OCI-LY1 (cell line): Measurements from ENCODE around the gene LRRFIP1.
A peak's percentile ranks its signal among the peaks of the same experiment; 100 is the strongest.

ENCODE experiments used
- H2AFZ ChIP-seq: fragments of 200-600 bp; sonication (generic), shearing (Covaris generic); 2 replicates; pipeline ENCODE4 v1.6.0; 2014; ENCODE audit warnings: antibody characterized with exemption, mild to moderate bottlenecking, low read length
- H3F3A ChIP-seq: fragments of 200-600 bp; sonication (generic), shearing (Covaris generic); 2 replicates; pipeline ENCODE4 v1.6.0; 2014; ENCODE audit warnings: mild to moderate bottlenecking, antibody characterized with exemption, low read length, moderate library complexity; ENCODE audit not compliant: insufficient read depth
- H3K27ac ChIP-seq: fragments of 200-600 bp; sonication (generic); 2 replicates; pipeline ENCODE4 v1.5.1; 2014; ENCODE audit warnings: low read length, mixed run types, mild to moderate bottlenecking, low read depth; ENCODE audit not compliant: poor library complexity, severe bottlenecking
- H3K27me3 ChIP-seq: fragments of 200-600 bp; sonication (generic); 2 replicates; pipeline ENCODE4 v1.6.0; 2014; ENCODE audit warnings: antibody characterized with exemption, mild to moderate bottlenecking, low read length, moderate library complexity; ENCODE audit not compliant: insufficient read depth
- H3K36me3 ChIP-seq: fragments of 200-600 bp; sonication (generic); 2 replicates; pipeline ENCODE4 v1.6.1; 2014; ENCODE audit warnings: mild to moderate bottlenecking, antibody characterized with exemption, low read length, moderate library complexity, mixed read lengths; ENCODE audit not compliant: insufficient read depth
- H3K4me1 ChIP-seq: fragments of 200-600 bp; sonication (generic); 2 replicates; pipeline ENCODE4 v1.5.1; 2014; ENCODE audit warnings: mild to moderate bottlenecking, low read length, moderate library complexity; ENCODE audit not compliant: insufficient read depth, severe bottlenecking
- H3K4me2 ChIP-seq: fragments of 200-600 bp; sonication (generic), shearing (Covaris generic); 2 replicates; pipeline ENCODE4 v1.6.1; 2014; ENCODE audit warnings: low read length
- H3K4me3 ChIP-seq: fragments of 200-600 bp; sonication (generic); 2 replicates; pipeline ENCODE4 v1.5.1; 2014; ENCODE audit warnings: low read length, low read depth, mild to moderate bottlenecking, mixed read lengths; ENCODE audit not compliant: poor library complexity, severe bottlenecking
- H3K79me2 ChIP-seq: fragments of 200-600 bp; shearing (Covaris generic); 2 replicates; pipeline ENCODE4 v1.6.1; 2016; ENCODE audit warnings: mixed run types, low read length, mixed read lengths; ENCODE audit not compliant: insufficient read depth
- H3K9ac ChIP-seq: fragments of 200-600 bp; sonication (generic), shearing (Covaris generic); 2 replicates; pipeline ENCODE4 v1.6.1; 2014; ENCODE audit warnings: mild to moderate bottlenecking, low read length, mixed read lengths
- H3K9me2 ChIP-seq: fragments of 200-600 bp; sonication (generic), shearing (Covaris generic); 2 replicates; pipeline ENCODE4 v1.6.1; 2014; ENCODE audit warnings: low read depth, mild to moderate bottlenecking, low read length, mixed read lengths
- H3K9me3 ChIP-seq: fragments of 200-600 bp; shearing (Covaris generic); 2 replicates; pipeline ENCODE4 v1.6.1; 2014; ENCODE audit warnings: low read length, mixed read lengths
- H4K20me1 ChIP-seq: fragments of 200-600 bp; sonication (generic), shearing (Covaris generic); 2 replicates; pipeline ENCODE4 v1.6.0; 2016; ENCODE audit warnings: mild to moderate bottlenecking, low read length; ENCODE audit not compliant: insufficient read depth
- EZH2 ChIP-seq: fragments of 200-600 bp; sonication (generic), shearing (Covaris generic); IDR thresholded peaks from 2 replicates; pipeline ENCODE4 v1.8.0; 2017; ENCODE audit warnings: borderline replicate concordance, mixed run types, mild to moderate bottlenecking, antibody characterized with exemption, low read length, moderate library complexity, mixed read lengths
- TF ChIP-seq, protein P1 (sequence below): fragments of 200-600 bp; sonication (generic), shearing (Covaris generic); IDR thresholded peaks from 2 replicates; pipeline ENCODE4 v1.5.1; 2017; ENCODE audit warnings: mild to moderate bottlenecking, antibody characterized with exemption, low read length, moderate library complexity, mixed read lengths

The LRRFIP1 gene

DNA sequence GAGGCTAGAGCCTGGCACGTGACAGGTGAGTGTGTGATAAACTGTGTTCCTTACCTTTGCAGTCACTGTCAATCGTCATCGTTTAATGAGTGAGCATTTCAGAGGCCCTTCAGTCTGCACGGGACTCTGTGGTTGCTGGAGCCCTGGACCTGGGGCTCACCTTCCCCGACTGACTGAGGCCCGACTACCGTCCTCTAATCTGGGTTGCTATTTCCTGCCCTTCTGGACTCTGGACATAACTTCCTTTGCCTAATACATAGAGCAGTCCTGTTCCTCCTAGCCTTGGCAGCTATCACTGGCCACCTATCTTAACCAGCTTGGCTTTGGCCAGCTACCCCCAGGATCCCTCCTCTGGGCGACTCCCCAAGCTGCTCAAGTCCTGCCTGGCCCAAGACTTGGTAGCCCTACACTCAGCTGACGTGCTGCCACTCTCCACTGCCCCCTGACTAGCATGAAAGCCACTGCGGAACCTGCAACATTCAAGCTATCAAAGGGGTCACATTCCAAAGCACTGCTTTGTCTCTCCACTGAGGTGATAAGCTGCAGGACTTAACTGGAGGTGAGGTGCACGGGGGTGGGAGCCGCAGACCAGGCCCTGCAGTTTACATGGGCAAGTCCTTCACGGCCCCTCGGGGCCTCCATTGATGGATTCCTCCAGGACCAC lies 25.8 kb upstream of the LRRFIP1 start:
- no peak for TF ChIP-seq EZH2
- TF ChIP-seq, protein P1, sequence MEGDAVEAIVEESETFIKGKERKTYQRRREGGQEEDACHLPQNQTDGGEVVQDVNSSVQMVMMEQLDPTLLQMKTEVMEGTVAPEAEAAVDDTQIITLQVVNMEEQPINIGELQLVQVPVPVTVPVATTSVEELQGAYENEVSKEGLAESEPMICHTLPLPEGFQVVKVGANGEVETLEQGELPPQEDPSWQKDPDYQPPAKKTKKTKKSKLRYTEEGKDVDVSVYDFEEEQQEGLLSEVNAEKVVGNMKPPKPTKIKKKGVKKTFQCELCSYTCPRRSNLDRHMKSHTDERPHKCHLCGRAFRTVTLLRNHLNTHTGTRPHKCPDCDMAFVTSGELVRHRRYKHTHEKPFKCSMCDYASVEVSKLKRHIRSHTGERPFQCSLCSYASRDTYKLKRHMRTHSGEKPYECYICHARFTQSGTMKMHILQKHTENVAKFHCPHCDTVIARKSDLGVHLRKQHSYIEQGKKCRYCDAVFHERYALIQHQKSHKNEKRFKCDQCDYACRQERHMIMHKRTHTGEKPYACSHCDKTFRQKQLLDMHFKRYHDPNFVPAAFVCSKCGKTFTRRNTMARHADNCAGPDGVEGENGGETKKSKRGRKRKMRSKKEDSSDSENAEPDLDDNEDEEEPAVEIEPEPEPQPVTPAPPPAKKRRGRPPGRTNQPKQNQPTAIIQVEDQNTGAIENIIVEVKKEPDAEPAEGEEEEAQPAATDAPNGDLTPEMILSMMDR, result no peak
- Histone ChIP-seq H3K4me3 (no peak overlapping the region), H3K9me3 (no peaks in the 10 kb centered on the region), H3K4me2 (no peak overlapping the region), H3K36me3 (no peaks in the 10 kb centered on the region), H3K4me1 (peaks cover 22% of the 10 kb centered on the region), H3K9me2 (no peaks in the 10 kb centered on the region), H4K20me1 (no peaks in the 10 kb centered on the region), H3K9ac (no peak overlapping the region), H3K27ac (no peak overlapping the region), H3F3A (no peaks in the 10 kb centered on the region), H3K79me2 (no peaks in the 10 kb centered on the region), H2AFZ (no peak overlapping the region), H3K27me3 (no peaks in the 10 kb centered on the region)

DNA sequence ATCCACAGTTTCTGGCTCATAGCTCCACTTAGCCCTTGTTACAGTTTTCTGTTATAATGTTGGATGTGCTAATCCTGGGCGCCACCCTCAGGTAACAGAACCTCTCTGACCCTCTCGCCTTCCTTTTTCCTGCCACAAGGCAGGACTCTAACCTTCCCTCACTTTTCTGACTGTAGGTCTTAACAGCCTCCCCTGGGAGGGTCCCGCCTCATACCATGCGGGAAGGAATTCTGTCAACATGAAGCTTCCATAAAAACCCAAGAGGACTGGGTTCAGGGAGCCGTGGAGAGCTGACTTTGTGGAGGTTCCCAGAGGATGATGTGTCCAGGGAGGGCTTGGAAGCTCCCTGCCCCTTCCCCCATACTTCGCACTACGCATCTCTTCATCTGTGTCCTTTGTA lies 25.0 kb upstream of the LRRFIP1 start:
- H3K79me2 ChIP-seq, result no peaks in the 10 kb centered on the region
- no peak overlapping the region for H2AFZ ChIP-seq
- no peak overlapping the region for H3K27ac ChIP-seq
- no peak overlapping the region for H3K4me3 ChIP-seq
- H3F3A ChIP-seq, result no peaks in the 10 kb centered on the region
- no peak overlapping the region for H3K9ac ChIP-seq
- no peaks in the 10 kb centered on the region for H3K9me3 ChIP-seq
- no peaks in the 10 kb centered on the region for H3K27me3 ChIP-seq
- no peak overlapping the region for H3K4me2 ChIP-seq
- H3K4me1 ChIP-seq, result peaks cover 22% of the 10 kb centered on the region
- H3K36me3 ChIP-seq, result no peaks in the 10 kb centered on the region
- no peaks in the 10 kb centered on the region for H4K20me1 ChIP-seq
- no peaks in the 10 kb centered on the region for H3K9me2 ChIP-seq
- TF ChIP-seq, protein P1, result no peak
- TF ChIP-seq EZH2, result no peak

DNA sequence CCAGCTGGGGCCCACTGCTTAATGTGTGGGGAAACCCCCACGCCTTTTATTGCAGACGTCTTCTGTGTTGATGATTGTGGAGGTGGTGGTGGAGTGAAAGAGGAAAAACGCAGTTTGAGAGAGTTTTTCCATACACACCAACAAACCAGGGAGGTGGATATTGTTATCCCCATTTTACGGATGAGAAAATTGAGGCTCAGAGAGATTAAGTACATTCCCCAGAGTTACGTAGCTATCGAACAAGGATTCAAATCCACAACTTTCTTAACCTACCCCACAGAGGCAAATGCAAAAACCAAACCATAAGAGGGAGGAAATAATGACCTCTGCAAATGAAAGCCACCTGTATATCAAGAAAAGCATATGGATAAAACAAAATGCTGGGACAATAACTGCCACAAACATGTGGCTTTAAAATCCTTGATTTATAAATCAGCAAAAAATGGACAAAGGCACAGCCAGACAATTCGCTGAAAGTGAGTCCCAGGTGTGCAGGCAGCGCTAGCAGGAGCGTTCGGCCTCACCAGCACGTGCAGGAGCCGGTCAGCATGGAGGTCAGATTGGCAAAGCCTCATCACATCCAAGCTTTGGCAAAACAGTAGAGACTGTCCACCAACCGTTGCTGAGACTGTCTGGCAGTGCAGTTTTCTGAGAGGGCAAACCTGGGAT lies 24.2 kb upstream of the LRRFIP1 start:
- no peak overlapping the region for H3K27ac ChIP-seq
- no peaks in the 10 kb centered on the region for H3K36me3 ChIP-seq
- H3K9me3 ChIP-seq, result no peaks in the 10 kb centered on the region
- no peak for TF ChIP-seq EZH2
- TF ChIP-seq, protein P1, result no peak
- peak overlapping the region; percentile 51 for H3K4me2 ChIP-seq
- no peak overlapping the region for H3K9ac ChIP-seq
- no peaks in the 10 kb centered on the region for H3F3A ChIP-seq
- no peaks in the 10 kb centered on the region for H3K79me2 ChIP-seq
- H3K9me2 ChIP-seq, result no peaks in the 10 kb centered on the region
- H2AFZ ChIP-seq, result peak overlapping the region; percentile 15; the same call in 1 of the 2 replicates
- peaks cover 22% of the 10 kb centered on the region for H3K4me1 ChIP-seq
- H3K27me3 ChIP-seq, result no peaks in the 10 kb centered on the region
- no peaks in the 10 kb centered on the region for H4K20me1 ChIP-seq
- H3K4me3 ChIP-seq, result no peak overlapping the region
